Activated T-cell treated with anti-CD3 and anti-CD28 coated beads, Interleukin-2, amount 50 U/mL, for 72 hours (primary cell): ENCODE data around the gene TEAD1. TPM values are rescaled to one million over a fixed set of nuclear protein-coding genes. Genes with fewer than 3 reads are reported as not detected.

Experiments used
- ATAC-seq, 2 donors: fragments of 150-1000 bp; cut with Tn5 transposase; replicated peaks in 1 of 2; 2 replicates each; pipeline ENCODE4 v1.10.0; 2021; ENCODE audit warnings: moderate library complexity in 2 of 2, mild to moderate bottlenecking in 1 of 2
- DNase-seq, 2 donors: peaks; one replicate each; pipeline ENCODE4 v3.0.0; 2021 to 2022; ENCODE audit warnings: mixed read lengths in 1 of 2
- H3K27ac Mint-ChIP-seq: one replicate; pipeline ENCODE4 v1.8.0; 2022; ENCODE audit warnings: mild to moderate bottlenecking, moderate library complexity, mixed read lengths
- H3K27me3 Mint-ChIP-seq: one replicate; pipeline ENCODE4 v1.8.0; 2022; ENCODE audit warnings: low read depth, mixed read lengths
- H3K36me3 Mint-ChIP-seq, 2 donors: one replicate each; pipeline ENCODE4 v1.8.0; 2022; ENCODE audit warnings: mixed read lengths in 2 of 2, mild to moderate bottlenecking in 1 of 2; ENCODE audit not compliant: insufficient read depth in 2 of 2
- H3K4me1 Mint-ChIP-seq: one replicate; pipeline ENCODE4 v1.8.0; 2022; ENCODE audit warnings: low read depth, mixed read lengths
- H3K4me3 Mint-ChIP-seq, 2 donors: one replicate each; pipeline ENCODE4 v1.8.0; 2022; ENCODE audit warnings: mild to moderate bottlenecking in 2 of 2, mixed read lengths in 2 of 2, moderate library complexity in 2 of 2
- H3K9me3 Mint-ChIP-seq, 2 donors: one replicate each; pipeline ENCODE4 v1.8.0; 2022; ENCODE audit warnings: mixed read lengths in 2 of 2
- total RNA-seq, 2 donors: library from RNA; stranded (reverse); gene quantifications; one replicate each; pipeline ENCODE4 v1.2.3, GENCODE V29; 2022

TEAD1 gene
- total RNA-seq, 2 donors from 2014 or later = 0.31 to 0.35 TPM

DNA sequence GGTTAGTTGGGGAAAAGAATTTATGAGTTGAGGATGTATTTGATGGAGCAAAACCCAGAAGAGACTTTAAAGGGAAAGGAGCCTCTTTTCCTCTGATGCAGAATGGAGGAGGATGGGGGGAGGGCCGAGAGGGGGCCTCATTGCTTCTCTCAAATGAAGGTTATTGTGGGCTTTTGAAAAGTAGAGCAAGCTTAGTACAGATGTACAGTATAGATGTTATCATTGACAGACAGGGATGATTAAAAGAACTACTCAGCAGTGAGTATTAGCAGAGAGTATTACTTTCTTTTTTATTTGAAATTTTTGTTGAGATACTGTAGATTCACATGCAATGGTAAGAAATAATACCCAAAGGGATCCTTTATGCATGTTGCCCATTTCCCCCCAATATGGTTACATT lies 98.1 kb downstream of the TEAD1 start:
- Mint-ChIP-seq H3K4me3 (no peak overlapping the region), H3K27me3 (peaks cover 25% of the 10 kb centered on the region), H3K27ac (no peak overlapping the region), H3K9me3 (no peaks in the 10 kb centered on the region), H3K36me3 (no peaks in the 10 kb centered on the region), H3K4me1 (peaks cover 6% of the 10 kb centered on the region)
- ATAC-seq (no peak), DNase-seq (no peak)

DNA sequence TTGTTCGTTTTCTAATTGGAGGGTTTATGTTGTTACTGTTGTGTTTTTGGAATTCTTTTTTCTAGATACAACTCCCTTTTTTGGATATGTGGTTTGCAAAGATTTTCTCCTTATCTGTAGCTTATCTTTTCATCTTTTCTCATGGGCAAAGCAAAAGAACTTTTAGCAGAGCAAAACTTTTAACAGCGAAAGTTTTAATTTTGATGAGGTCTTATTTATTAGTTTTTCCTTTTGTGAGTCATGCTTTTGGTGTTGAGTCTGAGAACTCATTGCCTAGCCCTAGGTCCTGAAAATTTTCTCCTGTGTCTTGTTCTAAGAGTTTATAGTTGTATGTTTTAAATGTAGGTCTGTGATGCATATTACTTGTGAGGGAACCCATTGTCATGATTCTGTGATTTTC lies 99.4 kb downstream of the TEAD1 start:
- Mint-ChIP-seq H3K27ac (no peak overlapping the region), H3K36me3 (no peaks in the 10 kb centered on the region), H3K9me3 (no peaks in the 10 kb centered on the region), H3K4me1 (peaks cover 6% of the 10 kb centered on the region), H3K27me3 (peaks cover 15% of the 10 kb centered on the region), H3K4me3 (no peak overlapping the region)
- DNase-seq (no peak), ATAC-seq (no peak)

DNA sequence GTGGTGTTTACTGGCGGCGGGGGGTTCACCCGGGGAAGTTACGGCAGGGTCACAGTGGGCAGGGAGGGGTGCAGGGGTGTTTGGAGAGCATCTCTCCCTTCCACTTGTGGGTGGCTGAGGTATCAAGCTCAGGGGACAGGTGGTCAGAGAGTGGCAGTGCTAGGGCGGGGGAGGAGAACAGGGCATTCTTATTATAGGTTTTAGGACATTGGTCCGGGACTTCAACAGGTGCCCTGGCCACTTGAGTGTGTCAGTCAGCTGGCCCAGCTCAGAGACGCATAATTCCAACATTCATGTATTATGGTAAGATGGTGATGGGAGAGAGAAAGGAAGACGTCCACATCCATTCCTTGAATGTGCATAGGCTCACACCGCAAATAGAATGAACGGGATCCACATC lies 101.7 kb downstream of the TEAD1 start:
- Mint-ChIP-seq H3K4me1 (peaks cover 6% of the 10 kb centered on the region), H3K27me3 (peaks cover 13% of the 10 kb centered on the region), H3K4me3 (no peak overlapping the region), H3K9me3 (no peaks in the 10 kb centered on the region), H3K36me3 (no peaks in the 10 kb centered on the region), H3K27ac (no peak overlapping the region)
- ATAC-seq (no peak), DNase-seq (no peak)

DNA sequence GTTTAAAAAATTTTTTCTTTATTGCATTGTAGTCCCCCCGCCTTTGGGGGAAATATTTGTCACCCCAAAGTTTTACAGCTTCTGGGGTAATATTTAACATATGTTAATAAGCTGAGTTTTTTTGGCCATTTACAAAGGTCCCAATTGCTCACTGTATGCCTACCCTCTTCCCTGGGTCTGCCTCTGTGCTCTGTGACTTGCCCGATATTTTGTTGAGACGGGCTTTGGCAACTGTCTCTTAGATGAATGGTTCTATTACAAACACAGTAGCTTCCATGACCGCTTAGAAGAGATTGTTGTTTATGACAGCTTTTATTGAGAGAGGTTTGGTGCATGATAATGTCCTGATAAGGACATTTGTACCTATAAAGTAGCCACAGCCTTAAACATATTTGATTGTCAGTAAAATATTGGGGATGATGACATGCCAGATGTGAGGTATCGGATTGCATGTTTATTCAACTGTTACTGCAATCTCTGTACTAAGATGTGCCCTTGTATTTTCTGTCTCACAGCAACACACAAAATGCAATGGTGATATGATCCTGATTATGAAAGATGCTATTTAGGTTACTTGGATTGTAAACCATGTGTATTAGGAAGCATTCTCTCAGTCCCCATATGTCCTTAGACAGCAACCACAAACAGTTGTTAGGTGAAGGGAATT lies 103.1 kb downstream of the TEAD1 start:
- Mint-ChIP-seq H3K36me3 (no peaks in the 10 kb centered on the region), H3K4me3 (no peak overlapping the region), H3K4me1 (no peaks in the 10 kb centered on the region), H3K27ac (no peak overlapping the region), H3K27me3 (peaks cover 14% of the 10 kb centered on the region), H3K9me3 (no peaks in the 10 kb centered on the region)
- no peak for ATAC-seq
- DNase-seq = no peak

DNA sequence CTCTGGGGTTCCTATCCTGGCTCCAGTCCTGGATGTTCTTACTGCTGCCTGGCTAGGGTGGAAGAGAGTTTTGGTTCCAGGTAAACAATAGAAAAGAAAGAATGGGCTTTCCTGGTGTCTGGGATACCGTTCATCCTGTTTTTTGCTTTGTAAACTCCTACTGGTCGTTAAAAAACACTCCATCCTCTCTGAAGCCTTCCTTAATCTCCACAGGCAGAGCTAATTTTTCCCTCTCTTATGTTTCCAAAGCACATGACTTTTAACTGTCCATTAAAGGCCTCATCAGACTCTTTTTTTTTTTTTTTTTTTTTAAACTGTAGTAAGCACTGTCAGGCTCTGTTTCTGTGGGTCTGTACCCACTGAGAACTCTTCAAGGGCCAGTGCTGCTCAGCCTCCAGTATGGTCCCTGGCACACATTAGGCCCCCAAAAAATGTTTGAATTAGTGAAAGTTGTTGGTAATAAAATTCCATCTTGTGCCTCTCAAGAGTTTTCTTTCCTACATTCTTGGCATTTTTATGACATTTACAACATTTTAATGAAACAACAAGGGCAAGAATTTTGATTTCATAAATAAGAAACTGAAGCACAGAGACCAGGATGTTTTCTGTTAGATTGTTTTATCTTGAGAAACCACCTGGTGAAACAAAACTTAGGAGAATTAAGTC lies 104.2 kb downstream of the TEAD1 start:
- no peak for DNase-seq
- no peaks in the 10 kb centered on the region for H3K36me3 Mint-ChIP-seq
- H3K4me1 Mint-ChIP-seq = no peaks in the 10 kb centered on the region
- ATAC-seq = no peak
- H3K27ac Mint-ChIP-seq = no peak overlapping the region
- H3K27me3 Mint-ChIP-seq = peaks cover 19% of the 10 kb centered on the region
- H3K4me3 Mint-ChIP-seq = no peak overlapping the region
- no peaks in the 10 kb centered on the region for H3K9me3 Mint-ChIP-seq

DNA sequence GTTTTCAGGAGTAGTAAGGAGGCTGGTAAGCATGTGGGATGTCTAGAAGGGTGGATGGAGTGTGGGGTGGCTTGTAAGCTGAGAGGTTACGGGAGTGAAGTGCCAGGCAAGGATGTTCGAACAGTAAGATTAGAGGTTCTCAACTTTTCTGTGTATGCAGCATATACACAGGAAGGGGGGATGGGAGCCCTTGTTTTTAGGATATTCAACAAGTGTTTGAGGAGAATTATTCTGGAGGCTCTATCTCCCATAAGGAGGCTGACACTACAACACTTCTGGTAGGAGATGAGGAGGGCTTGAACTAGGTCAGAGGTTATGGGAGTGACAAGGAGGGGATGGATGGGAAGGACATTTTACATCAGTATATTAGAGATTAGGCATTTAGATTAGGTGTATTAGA lies 109.5 kb downstream of the TEAD1 start:
- no peaks in the 10 kb centered on the region for H3K36me3 Mint-ChIP-seq
- no peaks in the 10 kb centered on the region for H3K9me3 Mint-ChIP-seq
- no peak for DNase-seq
- no peak overlapping the region for H3K4me3 Mint-ChIP-seq
- H3K27ac Mint-ChIP-seq = no peak overlapping the region
- no peaks in the 10 kb centered on the region for H3K4me1 Mint-ChIP-seq
- peaks cover 23% of the 10 kb centered on the region for H3K27me3 Mint-ChIP-seq
- no peak for ATAC-seq

DNA sequence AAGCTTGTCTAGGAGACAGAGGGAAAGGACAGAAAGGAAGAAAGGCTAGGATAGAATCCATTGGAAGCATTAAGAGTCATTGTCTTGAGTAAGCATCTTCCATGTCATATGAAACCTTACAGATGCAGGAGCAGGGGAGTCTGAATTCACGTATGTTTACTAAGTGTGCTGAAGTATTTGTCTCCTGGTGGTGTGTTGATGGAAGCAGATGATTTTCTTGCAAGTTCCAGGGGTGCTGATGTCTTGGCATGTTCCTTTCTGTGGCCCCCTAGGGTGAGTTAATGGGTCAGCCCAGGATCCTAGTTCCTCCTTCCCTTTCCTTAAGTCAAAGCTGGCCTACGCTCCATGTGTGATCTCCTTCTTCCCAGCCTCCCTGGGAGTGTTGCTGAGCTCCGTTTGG lies 110.2 kb downstream of the TEAD1 start:
- no peak for DNase-seq
- no peak overlapping the region for H3K4me3 Mint-ChIP-seq
- no peaks in the 10 kb centered on the region for H3K36me3 Mint-ChIP-seq
- H3K27me3 Mint-ChIP-seq = peaks cover 23% of the 10 kb centered on the region
- ATAC-seq = no peak
- no peaks in the 10 kb centered on the region for H3K4me1 Mint-ChIP-seq
- H3K27ac Mint-ChIP-seq = no peak overlapping the region
- no peaks in the 10 kb centered on the region for H3K9me3 Mint-ChIP-seq

DNA sequence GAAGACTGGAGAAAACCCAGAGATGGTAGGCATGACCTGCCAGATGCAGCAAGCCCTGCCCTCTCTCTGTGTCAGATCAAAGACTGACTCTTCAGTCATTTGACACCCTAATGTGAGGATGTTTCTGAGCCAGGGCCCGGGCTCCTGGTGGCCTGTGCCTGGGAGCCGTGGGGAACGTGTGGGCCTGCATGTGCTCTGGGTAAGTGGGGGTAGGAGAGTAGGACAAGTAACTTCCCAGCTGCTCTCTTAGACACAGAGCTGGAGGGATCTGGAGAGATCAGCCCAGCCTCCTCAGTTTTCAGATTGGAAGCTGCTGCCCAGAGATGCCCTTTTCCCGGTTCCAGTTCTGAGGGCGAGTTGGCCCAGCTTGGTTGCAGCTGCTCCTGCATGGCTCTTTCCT lies 110.8 kb downstream of the TEAD1 start:
- Mint-ChIP-seq H3K4me1 (no peaks in the 10 kb centered on the region), H3K36me3 (no peaks in the 10 kb centered on the region), H3K4me3 (no peak overlapping the region), H3K27me3 (peaks cover 23% of the 10 kb centered on the region), H3K27ac (no peak overlapping the region), H3K9me3 (no peaks in the 10 kb centered on the region)
- DNase-seq (no peak), ATAC-seq (no peak)

DNA sequence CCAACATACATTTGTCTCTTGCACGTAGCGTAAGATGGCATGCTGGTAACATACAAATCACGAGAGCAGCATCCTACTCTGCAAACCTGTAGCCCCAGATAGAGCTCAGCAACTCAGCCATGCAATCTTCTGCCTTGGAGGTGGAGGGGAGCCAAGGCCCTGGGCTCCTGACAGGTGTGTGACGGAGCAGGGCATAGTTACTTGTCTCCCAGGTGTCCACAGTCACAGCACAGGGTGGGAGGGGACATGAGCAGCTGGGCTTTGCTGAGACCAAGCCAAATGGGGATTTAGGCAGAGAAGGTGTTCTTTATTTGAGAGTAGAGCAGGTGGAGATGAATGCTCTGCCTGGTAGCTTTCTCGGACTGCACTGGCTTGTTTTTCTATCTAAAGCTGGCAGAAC lies 111.7 kb downstream of the TEAD1 start:
- no peak overlapping the region for H3K27ac Mint-ChIP-seq
- no peaks in the 10 kb centered on the region for H3K4me1 Mint-ChIP-seq
- H3K9me3 Mint-ChIP-seq = no peaks in the 10 kb centered on the region
- ATAC-seq (no peak), DNase-seq (no peak)
- no peaks in the 10 kb centered on the region for H3K36me3 Mint-ChIP-seq
- H3K4me3 Mint-ChIP-seq = no peak overlapping the region
- H3K27me3 Mint-ChIP-seq = peaks cover 23% of the 10 kb centered on the region

DNA sequence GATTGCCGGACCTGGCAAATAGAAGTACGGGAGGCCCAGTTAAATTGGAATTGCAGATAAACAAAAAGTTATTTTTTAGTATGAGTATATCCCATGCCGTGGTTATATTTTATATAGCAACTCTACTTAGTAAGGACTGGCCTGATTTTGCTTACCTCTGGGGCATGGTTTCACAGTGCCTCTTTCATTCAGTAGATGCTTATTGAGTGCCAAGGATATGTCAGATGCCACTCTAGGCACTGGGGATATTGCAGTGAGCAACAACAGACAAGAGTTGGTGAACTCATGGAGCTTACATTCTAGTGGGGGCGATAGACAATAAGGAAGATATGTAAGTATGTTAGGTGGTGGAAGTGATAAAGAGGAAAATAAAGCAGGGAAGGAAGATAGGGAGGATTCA lies 112.2 kb downstream of the TEAD1 start:
- Mint-ChIP-seq H3K4me1 (no peaks in the 10 kb centered on the region), H3K4me3 (no peak overlapping the region), H3K9me3 (no peaks in the 10 kb centered on the region), H3K27me3 (peaks cover 26% of the 10 kb centered on the region), H3K27ac (no peak overlapping the region), H3K36me3 (no peaks in the 10 kb centered on the region)
- no peak for ATAC-seq
- no peak for DNase-seq

DNA sequence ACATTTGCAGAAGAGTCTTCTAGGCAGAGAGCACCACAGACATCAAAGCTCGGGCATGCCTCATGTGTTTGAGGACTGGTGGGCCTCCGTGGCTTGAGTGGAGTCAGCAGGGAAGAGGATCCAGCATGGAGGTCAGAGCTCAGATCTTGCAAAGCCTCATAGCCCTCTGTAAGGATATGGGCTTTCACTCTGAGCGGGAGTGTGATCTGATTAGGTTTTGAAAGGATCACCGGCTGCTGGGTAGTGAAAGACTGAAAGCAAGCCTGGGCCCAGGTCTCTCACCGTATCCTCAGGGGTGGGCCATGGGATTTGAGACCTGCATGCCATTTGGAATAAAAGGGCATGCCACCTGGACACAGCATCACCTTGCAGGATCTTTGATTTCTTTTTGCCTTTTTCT lies 112.7 kb downstream of the TEAD1 start:
- H3K9me3 Mint-ChIP-seq = no peaks in the 10 kb centered on the region
- no peak overlapping the region for H3K27ac Mint-ChIP-seq
- H3K27me3 Mint-ChIP-seq = peaks cover 30% of the 10 kb centered on the region
- no peak overlapping the region for H3K4me3 Mint-ChIP-seq
- ATAC-seq (no peak), DNase-seq (no peak)
- H3K4me1 Mint-ChIP-seq = no peaks in the 10 kb centered on the region
- no peaks in the 10 kb centered on the region for H3K36me3 Mint-ChIP-seq

DNA sequence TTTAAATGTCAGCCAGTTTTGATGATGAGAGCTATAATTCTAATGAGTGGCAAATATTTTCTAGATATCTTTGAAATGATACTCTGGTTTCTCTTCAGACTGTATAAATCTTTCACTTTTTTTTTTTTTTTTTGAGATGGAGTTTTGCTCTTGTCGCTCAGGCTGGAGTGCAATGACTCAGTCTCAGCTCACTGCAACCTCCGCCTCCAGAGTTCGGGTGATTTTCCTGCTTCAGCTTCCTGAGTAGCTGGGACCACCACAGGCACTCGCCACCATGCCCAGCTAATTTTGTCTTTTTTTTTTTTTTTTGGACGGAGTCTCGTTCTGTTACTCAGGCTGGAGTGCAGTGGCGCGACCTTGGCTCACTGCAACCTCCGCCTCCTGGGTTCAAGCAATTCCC lies 113.6 kb downstream of the TEAD1 start:
- no peak for ATAC-seq
- Mint-ChIP-seq H3K4me1 (no peaks in the 10 kb centered on the region), H3K27me3 (peaks cover 27% of the 10 kb centered on the region), H3K36me3 (no peaks in the 10 kb centered on the region), H3K9me3 (no peaks in the 10 kb centered on the region), H3K27ac (no peak overlapping the region), H3K4me3 (no peak overlapping the region)
- DNase-seq = no peak

DNA sequence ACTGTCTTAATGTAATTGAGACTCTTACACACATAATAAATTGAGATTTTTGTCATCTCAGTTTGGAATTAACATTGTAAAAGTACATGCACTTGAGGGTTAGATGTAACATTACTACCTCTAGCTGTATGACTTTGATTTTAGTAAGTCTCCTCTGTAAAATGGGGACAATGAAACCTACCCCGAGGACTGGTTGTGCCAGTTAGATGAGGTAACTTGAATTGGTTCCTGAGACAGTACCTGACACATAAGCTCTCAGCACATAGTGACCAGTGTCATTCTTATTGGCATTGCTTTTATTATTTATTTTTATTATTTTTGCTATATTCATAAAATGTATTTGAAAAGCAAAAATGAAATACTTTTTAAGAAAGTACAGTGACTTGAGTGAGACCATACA lies 114.8 kb downstream of the TEAD1 start:
- H3K36me3 Mint-ChIP-seq = no peaks in the 10 kb centered on the region
- DNase-seq = no peak
- no peaks in the 10 kb centered on the region for H3K4me1 Mint-ChIP-seq
- H3K27ac Mint-ChIP-seq = no peak overlapping the region
- no peak for ATAC-seq
- H3K9me3 Mint-ChIP-seq = no peaks in the 10 kb centered on the region
- peaks cover 20% of the 10 kb centered on the region for H3K27me3 Mint-ChIP-seq
- H3K4me3 Mint-ChIP-seq = no peak overlapping the region

DNA sequence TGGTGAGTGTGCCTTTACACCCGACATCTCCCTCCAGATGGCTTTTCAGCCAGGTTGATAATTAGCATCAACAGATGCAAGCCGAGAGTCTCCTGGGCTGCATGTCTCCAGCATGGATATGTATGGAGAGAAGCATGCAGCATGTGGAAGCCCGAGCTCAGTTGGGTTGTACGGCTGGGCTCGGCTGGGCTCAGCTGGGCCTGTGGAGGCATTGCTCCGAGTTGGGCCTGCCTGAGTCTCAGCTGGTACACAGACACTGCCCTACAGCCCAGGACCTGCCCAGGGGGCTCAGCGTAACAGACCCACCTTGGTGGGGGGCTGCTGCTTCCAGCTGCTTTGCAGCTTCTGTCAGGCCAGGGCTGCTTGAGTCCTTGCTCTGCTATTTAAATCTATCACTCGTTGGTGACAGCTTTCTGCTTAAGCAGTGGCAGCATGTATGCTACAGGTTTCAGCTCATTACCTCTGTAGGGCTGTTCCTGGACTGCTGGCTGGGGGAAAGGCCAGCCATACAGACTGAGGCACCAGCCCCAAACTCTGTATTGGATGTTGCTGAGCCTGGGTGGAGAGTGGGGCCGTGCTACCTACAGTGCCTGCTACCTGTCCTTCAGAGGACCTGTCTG lies 115.5 kb downstream of the TEAD1 start:
- Mint-ChIP-seq H3K9me3 (no peaks in the 10 kb centered on the region), H3K4me3 (no peak overlapping the region), H3K36me3 (no peaks in the 10 kb centered on the region), H3K4me1 (no peaks in the 10 kb centered on the region), H3K27me3 (peaks cover 17% of the 10 kb centered on the region), H3K27ac (no peak overlapping the region)
- DNase-seq (no peak), ATAC-seq (no peak)
